ENCODE results near the gene ITPKB.
A peak's percentile ranks its signal among the peaks of the same experiment; 100 is the strongest.

Gene ITPKB

DNA sequence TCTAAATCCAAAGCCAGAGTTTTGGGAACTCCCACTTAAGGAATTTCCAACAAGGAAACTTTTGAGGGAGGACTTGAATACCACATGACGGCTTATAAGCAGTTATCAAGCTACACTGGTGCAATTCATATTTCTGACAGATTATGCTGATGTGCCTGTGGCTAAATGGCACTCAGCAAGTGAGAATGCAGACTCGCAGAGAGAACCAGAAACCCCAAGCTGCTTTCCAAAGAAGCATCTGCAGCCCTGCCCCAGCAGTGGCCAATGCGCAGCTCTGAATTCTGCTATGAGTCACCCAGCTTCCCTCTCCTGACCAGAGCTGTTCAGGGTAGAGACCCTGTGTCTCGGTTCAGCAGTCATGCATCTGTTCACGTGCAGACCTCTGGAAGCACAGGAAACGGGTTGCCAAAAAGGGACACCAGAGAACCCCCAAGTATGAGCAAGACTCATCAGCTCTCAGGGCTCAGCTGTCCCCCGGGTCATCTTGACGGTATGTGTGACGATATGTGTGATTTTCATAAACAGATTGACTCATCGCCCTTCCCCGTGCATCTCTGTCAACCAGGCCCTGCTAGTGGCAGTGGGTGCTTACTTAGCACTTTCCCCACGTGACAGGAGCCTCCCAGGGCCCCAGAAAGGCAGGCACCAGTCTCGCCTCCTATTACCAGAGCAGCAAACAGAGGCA lies 76.3 kb downstream of the ITPKB start:
- DNase-seq, result no peak

GRCh38 chr1:226661965-226662364 lies 77.1 kb downstream of the ITPKB start:
- no peak for DNase-seq

- DNase-seq, result no peak
Observed at GRCh38 chr1:226661271-226661670, 77.8 kb downstream of the ITPKB start.

GRCh38 chr1:226660410-226661182 lies 78.5 kb downstream of the ITPKB start:
- DNase-seq, result no peak

DNA sequence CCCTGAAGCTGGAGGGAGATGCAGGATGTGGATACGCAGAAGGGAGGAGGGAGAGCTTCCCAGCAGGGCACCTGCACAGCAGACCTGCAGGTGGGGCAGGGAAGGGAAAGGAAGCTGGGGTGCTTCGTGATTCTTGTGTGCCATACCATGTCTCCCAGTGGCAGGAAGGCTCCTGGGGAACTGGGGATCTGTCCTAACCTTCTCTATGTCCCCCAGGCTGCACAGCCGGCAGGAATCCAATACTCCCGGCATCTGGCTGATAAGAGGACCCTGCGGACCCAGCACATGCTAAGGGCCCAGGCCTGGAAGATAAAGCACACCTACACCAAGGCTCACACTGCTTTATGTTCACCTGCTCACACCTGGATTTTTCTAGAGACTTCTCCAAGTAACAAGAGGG lies 79.4 kb downstream of the ITPKB start:
- DNase-seq, result no peak

- DNase-seq, result no peak
Observed at GRCh38 chr1:226659136-226659535, 79.9 kb downstream of the ITPKB start.

DNA sequence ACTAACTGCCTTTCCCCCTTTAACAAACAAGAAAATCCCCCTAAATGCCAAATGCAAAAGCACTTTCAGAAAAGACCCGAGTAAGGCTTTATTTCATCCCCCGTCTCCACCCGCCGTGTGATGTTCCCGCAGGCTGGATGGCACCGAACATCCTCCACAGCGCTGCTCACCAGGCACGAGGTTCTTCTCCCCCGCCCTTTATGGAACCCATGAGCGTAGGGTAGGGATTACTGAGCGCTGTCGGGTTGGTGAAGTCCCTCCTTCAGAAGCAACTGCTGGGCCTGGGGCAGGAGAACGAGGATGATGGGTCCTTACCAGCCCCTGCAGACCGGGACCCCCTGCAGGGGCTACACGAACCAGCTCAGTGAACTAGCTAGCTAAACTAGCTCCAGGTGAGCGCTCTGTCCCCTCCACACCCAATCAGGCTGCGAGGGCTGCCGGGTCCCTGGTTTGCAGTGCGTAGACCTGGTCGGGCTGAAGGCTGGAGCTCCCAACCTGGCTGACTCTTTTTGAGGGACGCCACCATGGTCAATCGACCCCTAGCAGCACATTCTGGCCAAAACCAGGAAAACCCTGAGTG lies 80.4 kb downstream of the ITPKB start:
- DNase-seq, result no peak

- DNase-seq, result peak; percentile 44
Observed at GRCh38 chr1:226657895-226658545, 81.1 kb downstream of the ITPKB start.

- peak; percentile 40 for DNase-seq
Observed at GRCh38 chr1:226656601-226657277, 82.3 kb downstream of the ITPKB start.

- no peak for DNase-seq
Observed at GRCh38 chr1:226656201-226656600, 82.9 kb downstream of the ITPKB start.

GRCh38 chr1:226655251-226656163 lies 83.6 kb downstream of the ITPKB start:
- no peak for DNase-seq

DNA sequence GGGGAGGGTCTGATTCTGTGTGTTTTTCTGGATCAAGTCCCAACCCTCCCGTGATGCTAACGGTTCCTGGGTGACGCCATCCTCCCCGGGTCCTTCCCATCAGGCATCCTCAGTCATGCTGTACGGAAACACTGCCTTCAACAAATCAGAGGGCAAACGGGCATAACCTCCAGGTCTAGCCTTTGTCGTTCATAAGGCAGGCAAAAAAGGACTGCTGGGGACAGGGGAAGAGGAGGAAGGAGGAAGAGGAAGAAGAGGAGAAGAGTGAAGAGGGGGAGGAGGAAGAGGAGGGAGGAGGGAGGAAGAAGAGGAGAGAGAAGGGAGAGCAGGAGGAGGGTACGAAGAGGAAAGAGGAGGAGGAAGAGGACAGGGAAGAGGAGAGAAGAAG lies 84.4 kb downstream of the ITPKB start:
- no peak for DNase-seq

DNA sequence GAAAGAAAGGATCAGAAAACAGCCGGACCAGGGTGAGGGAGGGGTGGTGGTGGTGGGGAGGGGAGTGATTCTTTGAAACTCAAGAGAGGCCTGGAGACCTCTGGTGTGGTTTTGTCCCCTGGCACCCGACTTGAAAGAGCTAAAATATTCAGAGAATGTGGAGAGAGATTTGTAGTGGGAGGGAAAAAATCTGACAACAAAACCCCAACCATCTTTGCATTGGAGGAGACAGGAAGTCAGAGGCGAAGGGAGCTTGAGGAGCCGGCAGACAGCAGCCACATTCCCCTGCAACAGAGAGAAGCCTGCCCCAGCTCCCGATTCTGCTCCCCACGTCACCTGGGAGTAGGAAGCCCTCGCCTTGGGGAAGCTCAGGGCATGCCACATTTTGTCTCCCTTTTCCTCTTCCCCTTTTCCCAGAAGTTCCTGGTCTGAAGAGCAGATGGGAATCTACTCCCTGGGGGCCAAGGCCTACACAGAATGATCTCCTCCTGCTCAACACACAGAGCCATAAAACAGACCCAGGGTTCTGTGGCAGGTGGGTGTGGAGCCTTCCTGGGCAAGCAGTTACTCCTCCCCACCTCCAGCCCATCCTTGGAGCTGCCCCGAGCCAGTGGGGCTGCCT lies 84.9 kb downstream of the ITPKB start:
- no peak for DNase-seq

DNA sequence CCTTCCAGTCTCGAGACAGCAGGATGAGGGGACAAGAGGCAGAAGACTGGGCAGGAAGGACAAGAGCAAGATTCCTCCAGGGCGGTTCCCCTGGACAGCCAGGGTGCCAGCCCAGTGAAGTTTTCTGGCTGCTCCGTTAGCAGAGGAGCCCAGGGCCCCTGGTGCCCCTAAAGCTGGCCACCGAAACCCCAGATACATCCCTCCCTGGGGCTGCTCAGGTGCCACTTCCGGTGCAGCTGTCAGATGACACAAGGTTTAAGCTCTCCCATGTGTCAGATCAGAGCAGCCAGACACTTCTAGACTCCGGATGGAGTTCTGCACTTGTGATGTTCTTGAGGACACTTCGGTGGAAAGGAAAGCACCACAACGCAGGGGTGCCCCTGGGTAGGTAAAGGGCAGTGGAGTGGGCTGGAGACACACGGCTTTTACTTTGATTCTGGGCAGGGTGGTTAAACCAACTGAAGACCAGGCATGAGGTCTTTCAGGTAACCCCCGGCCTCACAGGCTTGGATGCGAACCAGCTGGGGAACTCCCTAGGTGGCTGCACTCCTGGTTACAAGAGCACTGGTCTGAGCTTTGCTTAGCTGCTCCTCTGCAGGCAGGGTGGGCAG lies 85.7 kb downstream of the ITPKB start:
- DNase-seq, result no peak

DNA sequence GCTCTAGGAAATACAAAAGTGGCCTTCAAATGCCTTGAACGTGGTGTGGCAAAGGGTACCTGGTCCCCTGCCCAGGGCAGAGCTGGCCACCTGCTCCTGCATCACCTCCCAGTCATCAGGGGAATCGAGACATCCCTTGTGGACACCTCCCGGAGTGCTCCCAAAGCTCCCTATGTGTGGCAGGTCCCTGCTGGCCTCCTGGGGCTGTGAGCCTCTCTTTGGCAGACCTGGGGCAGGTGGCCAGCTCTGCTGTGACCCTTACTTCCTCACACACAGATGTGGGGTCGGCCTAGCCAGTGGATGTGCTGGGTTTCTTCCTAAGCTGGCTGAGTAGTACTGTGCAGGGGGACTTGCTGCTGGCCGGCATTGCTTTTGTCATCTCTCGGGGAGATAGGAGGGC lies 86.5 kb downstream of the ITPKB start:
- no peak for DNase-seq

DNA sequence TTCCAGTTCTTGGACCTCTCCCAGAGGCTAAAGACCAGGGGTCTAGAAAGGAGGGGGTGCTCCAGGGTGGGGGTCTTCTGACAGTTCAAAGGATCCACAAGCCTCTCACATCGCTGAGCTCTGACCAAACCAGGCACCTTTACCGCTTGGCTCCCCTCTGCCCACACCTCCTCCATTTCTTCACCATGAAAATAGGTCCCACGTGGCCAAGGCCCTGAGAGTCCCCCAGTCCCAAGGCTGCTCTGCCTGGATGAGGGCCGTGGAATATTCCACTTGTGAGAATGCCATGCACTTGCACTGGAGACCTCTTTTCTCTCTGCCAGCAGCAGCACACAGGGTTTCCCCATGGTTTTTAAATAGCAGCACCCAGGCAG lies 87.4 kb downstream of the ITPKB start:
- DNase-seq, result no peak

- no peak for DNase-seq
Observed at GRCh38 chr1:226651041-226651731, 87.9 kb downstream of the ITPKB start.

- DNase-seq, result no peak
Observed at GRCh38 chr1:226650236-226650841, 88.7 kb downstream of the ITPKB start.

DNA sequence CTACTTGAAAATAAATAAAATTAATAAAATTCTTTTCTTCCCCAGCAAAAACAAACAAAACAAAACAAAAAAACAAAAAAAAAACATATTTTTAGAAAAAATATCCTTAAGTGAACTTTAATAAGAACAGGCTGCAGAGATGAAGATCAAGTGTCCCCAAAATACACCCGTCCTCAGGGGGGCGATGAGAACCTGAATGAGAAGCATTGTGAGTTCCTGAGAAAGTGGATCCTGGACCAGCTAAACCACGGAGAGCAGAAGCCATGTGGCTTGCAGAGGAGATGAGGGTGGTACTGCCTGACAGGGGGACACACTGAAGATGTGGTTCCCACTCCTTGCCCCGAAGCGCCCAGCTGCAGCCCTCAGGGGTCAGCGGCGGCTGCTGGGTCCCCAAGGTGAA lies 89.3 kb downstream of the ITPKB start:
- DNase-seq, result no peak

GRCh38 chr1:226649244-226649643 lies 89.8 kb downstream of the ITPKB start:
- DNase-seq, result no peak
